ENCODE measurements around the gene STK36. TPM values are rescaled to one million over a fixed set of nuclear protein-coding genes. Genes with fewer than 3 reads are reported as not detected.

The STK36 gene
- 9.7 and 13.4 TPM in 2 replicates for total RNA-seq (2014; rRNA removed; shearing (Covaris generic))
- total RNA-seq (2022), result 21.1 and 25.4 TPM in 2 replicates
- percentile 45 among the genes with signal in this experiment for Bru-seq, nascent RNA
- percentile 50 among the genes with signal in this experiment for BruChase-seq, experiment 1, labeled RNA remaining after a 6-hour chase
- BruChase-seq, experiment 2, labeled RNA remaining after a 2-hour chase, result percentile 52 among the genes with signal in this experiment
- long read RNA-seq, full-length matches to known transcripts, result 1 of 10 reads
- long read RNA-seq, partial matches to known transcripts, result 3 of 10 reads
- long read RNA-seq, other reads (novel, unspliced or antisense), result 6 of 10 reads

- Histone ChIP-seq H3K9me2 (ENCODE audit: insufficient read depth, low read length) (no peaks in the 10 kb centered on the region), H3K27ac (ENCODE audit: low read depth, low read length, poor library complexity, severe bottlenecking) (peak within 1 kb of the TSS; percentile 30), H3K9me3 (ENCODE audit: low read length) (no peaks in the 10 kb centered on the region), H3K4me1 (ENCODE audit: insufficient read depth, low read length, poor library complexity, severe bottlenecking) (peaks cover 13% of the 10 kb centered on the region), H2AFZ (ENCODE audit: low read length) (peak within 1 kb of the TSS; percentile 92), H3K4me3 (ENCODE audit: low read depth, low read length, poor library complexity, severe bottlenecking) (peak within 1 kb of the TSS; percentile 80), H4K20me1 (ENCODE audit: insufficient read depth, low read length) (no peaks in the 10 kb centered on the region), H3K4me2 (ENCODE audit: low read length) (peak within 1 kb of the TSS; percentile 90), H3K36me3 (ENCODE audit: insufficient read depth, low read length) (peaks cover 16% of the 10 kb centered on the region), H3K79me2 (ENCODE audit: insufficient read depth, low read depth, low read length) (peaks cover 8% of the 10 kb centered on the region; the same call in 1 of the 2 replicates)
- no TSS peak for BruUV-seq (replicated peaks)
- ChIA-PET POLR2A (interaction anchor here (0.6 to 4.6 kb wide), 11 partner anchors 12 to 930 kb away, joined by 3 to 55 read pairs (median 4); partner anchors contain the start of genes BCS1L and ZNF142), CTCF (ENCODE audit: unreplicated experiment) (interaction anchor here (0.6 to 2.7 kb wide), 4 partner anchors 12 to 34 kb away, joined by 3 to 16 read pairs (median 3); partner anchors contain the start of genes BCS1L and ZNF142)
- DNase-seq (ENCODE audit: low spot score), result peak; percentile 86
- no peak for TF ChIP-seq EZH2phosphoT487 (IDR thresholded peaks at IDR 0.05; ENCODE audit: borderline replicate concordance, low read depth, low read length)
- TF ChIP-seq CTCF (conservative IDR thresholded peaks at IDR 0.05; ENCODE audit: low read length), result no peak
- intact Hi-C loops (cut with micrococcal nuclease; ENCODE audit: unreplicated experiment), result loop anchor here (1.0 kb wide), 1 partner anchor 13 kb away; the partner anchor contains the start of genes BCS1L and ZNF142
Observed at GRCh38 chr2:218671654-218672566, at the start of gene STK36, which contains the start of gene RNF25. STK36 (plus strand) TSS chr2:218672086; CDS start chr2:218672830, 744 bp downstream. RNF25 (minus strand) TSS chr2:218672002; CDS start chr2:218671970, 32 bp downstream.

- intact Hi-C loops (cut with micrococcal nuclease; ENCODE audit: unreplicated experiment), result no loop called here
- Histone ChIP-seq H3K36me3 (ENCODE audit: insufficient read depth, low read length) (no peaks in the 10 kb centered on the region), H2AFZ (ENCODE audit: low read length) (no peak overlapping the region), H3K4me2 (ENCODE audit: low read length) (no peak overlapping the region), H3K9me2 (ENCODE audit: insufficient read depth, low read length) (no peaks in the 10 kb centered on the region), H3K27ac (ENCODE audit: low read depth, low read length, poor library complexity, severe bottlenecking) (no peak overlapping the region), H3K4me3 (ENCODE audit: low read depth, low read length, poor library complexity, severe bottlenecking) (no peak overlapping the region), H3K79me2 (ENCODE audit: insufficient read depth, low read depth, low read length) (no peaks in the 10 kb centered on the region), H4K20me1 (ENCODE audit: insufficient read depth, low read length) (no peaks in the 10 kb centered on the region), H3K9me3 (ENCODE audit: low read length) (no peaks in the 10 kb centered on the region), H3K4me1 (ENCODE audit: insufficient read depth, low read length, poor library complexity, severe bottlenecking) (no peaks in the 10 kb centered on the region)
- POLR2A ChIA-PET, result interaction anchor here (0.7 kb wide), 2 partner anchors 20 to 52 kb away, joined by 3 to 4 read pairs; no protein-coding TSS in a partner anchor
- TF ChIP-seq CTCF (conservative IDR thresholded peaks at IDR 0.05; ENCODE audit: low read length) (no peak), EZH2phosphoT487 (IDR thresholded peaks at IDR 0.05; ENCODE audit: borderline replicate concordance, low read depth, low read length) (no peak)
- CTCF ChIA-PET (ENCODE audit: unreplicated experiment), result no interaction called here
- no peak for DNase-seq (ENCODE audit: low spot score)
- no TSS peak for BruUV-seq (replicated peaks)
Observed at GRCh38 chr2:218622606-218623365, 49.1 kb upstream of the STK36 start.
